ENCODE results near the gene WDR17.
A peak's percentile ranks its signal among the peaks of the same experiment; 100 is the strongest.

The WDR17 gene

DNA sequence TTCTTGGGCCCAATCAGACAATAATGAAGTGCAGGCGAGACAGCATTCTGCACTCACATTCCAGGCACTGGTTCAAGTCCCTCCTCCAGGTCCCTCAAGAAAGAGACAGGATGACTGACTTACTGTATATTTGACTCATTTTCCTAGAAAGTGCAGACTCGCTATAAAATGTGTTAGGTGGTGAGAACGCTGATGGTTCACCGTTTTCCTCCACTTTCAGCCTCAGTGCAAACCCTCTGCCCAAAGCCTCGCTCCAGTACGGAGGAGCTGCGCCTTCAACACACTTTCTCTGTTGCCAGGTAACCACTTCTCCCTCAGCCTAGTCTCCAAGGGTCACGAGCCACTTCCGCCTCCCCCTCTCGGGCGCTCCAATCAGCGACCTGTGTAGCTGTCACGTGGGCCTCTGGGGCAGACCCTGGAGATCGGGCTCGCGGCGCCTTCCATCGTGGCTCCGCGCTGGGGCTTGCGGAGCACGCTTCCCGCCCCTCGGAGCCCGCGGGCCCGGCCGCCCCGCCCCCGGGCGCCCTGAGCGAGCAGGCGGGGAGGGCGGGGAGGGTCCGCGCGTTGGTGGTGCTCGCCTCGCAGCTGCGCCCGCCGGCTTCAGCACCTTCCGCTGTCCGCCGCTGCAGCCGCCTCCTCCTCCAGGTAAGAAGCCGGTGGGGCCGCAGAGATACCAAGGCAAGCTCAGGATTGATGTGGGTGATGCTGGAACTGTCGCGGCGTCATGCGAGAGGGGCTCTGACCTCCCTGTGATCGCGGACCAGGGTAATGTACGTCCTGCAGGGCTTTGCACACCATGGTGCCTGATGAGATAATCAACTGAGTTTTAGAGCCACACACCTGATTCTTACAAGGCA, at the start of gene WDR17:
Gene WDR17 (plus strand): TSS at position 407 of the 857 bp plus-strand sequence. CDS start 45,740 bp downstream, outside the sequence.
- peak; percentile 86 for DNase-seq

GRCh38 chr4:176016601-176017000, 49.0 kb upstream of the WDR17 start:
- no peak for DNase-seq

- DNase-seq: no peak
These were observed 45.1 kb upstream of the WDR17 start for GRCh38 chr4:176020481-176021085.

- DNase-seq: no peak
These were observed 35.2 kb upstream of the WDR17 start for GRCh38 chr4:176030391-176030790.

DNA sequence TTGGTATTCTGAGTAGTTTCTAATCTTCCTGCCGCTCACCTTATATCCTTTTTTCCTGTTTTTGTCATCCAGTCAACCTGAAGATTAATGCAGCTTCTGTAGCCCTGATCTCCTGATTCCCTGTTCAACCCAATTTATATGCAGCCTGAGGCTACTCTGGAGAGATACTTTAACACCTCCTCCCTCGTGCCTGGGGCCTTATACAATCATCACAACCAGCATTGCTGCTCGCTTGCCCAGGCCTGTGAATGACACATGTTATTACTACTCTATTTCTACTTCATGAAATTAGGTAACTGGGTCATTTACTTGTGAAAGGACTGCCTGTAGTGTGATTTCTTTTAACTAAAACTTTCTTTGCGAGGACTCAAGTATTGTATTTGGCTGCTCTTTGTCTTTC, 33.7 kb upstream of the WDR17 start:
- no peak for DNase-seq

DNA sequence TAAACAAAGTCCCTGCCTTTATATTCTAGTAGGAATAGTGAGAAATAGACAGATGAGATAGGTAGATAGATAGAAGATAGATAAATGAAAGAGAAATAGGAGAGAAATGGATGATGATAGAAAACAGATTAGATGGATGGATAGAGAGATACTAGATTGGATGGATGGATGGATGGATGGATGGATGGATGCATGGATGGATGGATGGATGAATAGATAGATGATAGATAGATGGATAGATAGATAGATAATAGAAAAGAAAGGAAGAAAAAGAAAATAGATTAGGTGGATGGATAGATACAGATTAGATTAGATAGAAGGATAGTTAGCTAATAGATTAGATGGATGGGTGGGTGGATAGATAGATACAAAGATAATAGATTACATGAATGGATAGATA, 33.2 kb upstream of the WDR17 start:
- no peak for DNase-seq

DNA sequence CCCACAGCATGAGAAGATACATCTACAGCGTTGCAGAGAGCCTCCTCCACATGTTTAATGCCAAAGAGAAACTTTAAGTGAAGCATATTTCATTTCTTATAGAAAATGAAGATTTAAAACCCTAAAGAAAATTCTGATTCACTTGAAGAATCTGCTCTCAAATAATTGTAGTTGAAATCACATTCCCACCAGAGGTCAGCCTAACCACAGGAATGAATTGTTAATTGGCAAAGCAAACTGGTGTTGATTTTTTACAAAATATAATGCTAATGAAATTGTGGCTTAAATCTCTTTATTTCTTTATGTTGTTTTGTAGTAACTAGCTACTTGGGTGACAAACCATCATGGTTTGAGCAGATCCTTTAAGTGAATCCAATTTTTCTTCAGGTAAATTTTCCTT, 31.1 kb upstream of the WDR17 start:
- peak; percentile 12 for DNase-seq

- DNase-seq: no peak
These were observed 30.7 kb upstream of the WDR17 start for GRCh38 chr4:176034936-176035335.

DNA sequence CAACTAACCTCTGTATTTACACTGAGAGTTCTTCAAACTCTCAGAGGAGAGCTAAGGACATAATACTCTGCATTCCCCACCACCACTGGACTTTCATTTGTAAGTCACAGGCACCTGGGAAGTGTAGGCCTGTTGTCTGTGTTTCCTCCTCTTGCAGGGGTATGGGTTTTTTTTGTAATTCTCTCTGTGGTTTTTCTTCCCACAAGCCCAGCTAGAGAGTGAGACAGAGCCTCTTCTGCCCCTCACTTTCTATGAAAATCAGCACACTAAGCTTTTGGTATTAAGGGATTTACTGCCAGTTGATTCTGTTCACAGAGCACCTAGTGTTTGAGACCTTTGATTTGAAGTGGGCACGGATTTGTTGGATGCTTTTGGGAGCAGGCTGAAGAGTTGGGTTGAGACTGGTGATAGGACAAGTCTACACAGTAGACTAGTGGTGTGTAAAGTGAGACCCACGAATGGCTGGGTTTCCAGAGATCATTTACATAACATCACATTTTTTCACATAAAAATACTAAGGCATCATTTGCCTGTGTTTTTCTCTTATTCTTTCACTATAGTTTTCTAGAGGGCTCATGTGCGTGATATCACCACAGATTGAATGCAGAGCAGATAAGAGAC, 28.9 kb upstream of the WDR17 start:
- no peak for DNase-seq

- DNase-seq: no peak
These were observed 26.9 kb upstream of the WDR17 start for GRCh38 chr4:176038789-176039188.

GRCh38 chr4:176042195-176042594, 23.4 kb upstream of the WDR17 start:
- no peak for DNase-seq

DNA sequence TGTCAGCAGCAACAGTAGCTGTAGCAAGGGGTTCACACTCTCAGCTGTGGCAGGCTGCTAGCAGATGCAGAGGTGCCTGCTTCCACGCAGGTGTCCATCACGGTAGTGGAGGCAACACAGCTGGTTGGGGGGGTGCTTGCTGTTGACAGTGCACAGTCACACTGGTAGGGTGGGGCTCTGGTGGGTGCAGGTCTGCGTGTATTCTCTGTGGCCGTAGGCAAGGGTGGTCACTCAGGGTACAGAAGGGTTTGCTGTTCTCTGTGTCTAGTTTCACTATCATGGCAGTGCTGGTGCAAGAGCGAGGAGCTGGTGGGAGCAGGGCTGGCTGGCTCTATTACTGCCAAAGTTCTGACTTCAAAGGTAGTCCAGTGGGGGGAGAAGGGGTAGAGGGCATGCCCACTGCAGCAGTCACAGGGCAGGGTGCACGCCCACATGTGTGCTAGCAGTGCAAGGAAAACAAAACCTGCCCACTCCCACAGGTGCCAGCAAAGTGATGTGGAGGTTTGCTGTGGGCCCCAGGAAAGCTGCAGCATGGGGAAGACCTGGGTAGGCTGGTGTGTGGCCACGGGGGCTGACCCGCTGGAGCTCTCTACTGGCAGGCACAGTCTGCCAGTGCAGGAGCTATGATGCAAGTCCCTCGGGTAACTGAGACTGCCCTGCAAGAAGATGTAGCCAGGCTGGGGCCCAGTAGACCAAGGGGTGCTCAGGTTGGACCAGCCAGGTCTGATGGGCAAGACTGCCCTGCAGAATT, 21.6 kb upstream of the WDR17 start:
- DNase-seq: no peak

GRCh38 chr4:176044589-176044951, 21.1 kb upstream of the WDR17 start:
- DNase-seq: no peak

DNA sequence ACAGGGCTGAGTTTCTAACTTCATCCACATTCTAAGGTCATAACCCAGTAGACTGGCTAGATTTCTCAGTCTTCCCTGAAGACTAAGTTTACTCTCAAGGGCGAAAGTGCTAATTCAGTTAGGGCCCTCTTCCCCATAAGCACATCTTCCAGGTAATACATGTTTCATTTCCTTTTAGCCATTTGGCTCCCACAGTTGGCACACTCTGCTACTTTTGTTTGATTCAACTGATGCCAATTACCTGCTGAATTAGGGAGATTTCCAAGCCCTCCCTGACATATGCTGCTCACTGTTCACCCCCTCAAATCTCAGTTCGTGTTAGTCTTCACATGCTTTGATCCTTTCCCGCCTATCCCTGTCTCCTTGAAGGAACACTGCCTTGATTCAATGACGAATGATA, 17.0 kb upstream of the WDR17 start:
- no peak for DNase-seq

- no peak for DNase-seq
These were observed 12.9 kb upstream of the WDR17 start for GRCh38 chr4:176052744-176053143.

GRCh38 chr4:176053785-176054184, 11.9 kb upstream of the WDR17 start:
- DNase-seq: no peak

DNA sequence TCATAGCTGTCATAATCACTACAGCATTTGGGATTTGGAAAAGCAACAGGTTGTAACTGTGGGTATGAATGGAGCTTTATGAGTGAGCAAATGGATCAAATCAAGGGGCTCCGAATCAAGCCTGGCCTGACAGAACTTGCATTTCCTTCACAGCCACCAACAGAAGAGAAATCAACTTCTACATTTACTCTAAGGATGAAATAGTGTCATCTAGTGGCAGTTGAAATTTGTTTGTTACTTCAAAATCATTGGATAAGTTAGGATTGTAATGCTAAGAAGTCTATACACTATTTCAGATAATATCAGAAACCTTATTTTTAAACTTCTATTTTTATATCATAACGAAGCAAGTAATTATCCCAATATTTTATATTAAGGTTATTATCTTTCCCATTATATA, 10.7 kb upstream of the WDR17 start:
- no peak for DNase-seq

- DNase-seq: no peak
These were observed 1.9 kb upstream of the WDR17 start for GRCh38 chr4:176063718-176064117.

- DNase-seq: no peak
These were observed 1.1 kb upstream of the WDR17 start for GRCh38 chr4:176064539-176064938.

DNA sequence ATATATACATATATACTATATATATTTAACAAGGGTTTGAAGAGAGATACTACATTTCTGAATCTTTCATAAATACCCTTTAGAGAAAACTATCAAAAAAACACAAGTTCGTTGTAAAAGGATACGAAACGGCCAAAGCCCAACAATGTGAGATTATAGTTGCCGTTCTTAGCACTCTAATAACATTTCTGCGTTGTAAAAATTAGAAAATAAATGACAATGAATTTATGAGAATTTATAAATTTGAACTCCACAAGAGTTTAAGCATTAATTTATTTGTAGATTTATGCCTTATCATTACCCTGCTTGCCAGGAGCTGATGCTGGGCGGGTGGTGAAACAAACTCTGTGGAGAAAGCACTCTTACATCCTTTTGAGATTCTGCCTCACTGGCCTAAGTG, 1.1 kb downstream of the WDR17 start:
- DNase-seq: no peak

- no peak for DNase-seq
These were observed 11.9 kb downstream of the WDR17 start for GRCh38 chr4:176077561-176077960.

DNA sequence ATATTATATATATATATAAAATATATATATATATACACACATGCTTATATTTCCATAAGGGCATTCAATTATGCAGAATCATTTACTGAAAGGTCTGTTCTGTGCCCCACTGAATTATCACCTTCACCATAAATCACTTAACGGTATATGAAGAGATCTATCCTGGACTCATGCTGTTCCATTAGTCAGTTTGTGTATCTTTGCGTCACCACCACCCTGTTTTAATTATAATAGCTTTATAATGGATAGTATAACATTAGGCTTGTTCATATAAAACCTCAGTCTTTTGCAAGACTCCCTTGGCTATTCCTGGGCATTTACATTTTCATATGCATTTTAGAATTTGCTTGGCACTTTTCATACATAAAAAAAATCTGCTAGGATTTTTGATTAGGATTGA, 19.1 kb downstream of the WDR17 start:
- DNase-seq: no peak

- no peak for DNase-seq
These were observed 24.5 kb downstream of the WDR17 start for GRCh38 chr4:176090115-176090514.

- DNase-seq: no peak
These were observed 33.7 kb downstream of the WDR17 start for GRCh38 chr4:176099314-176099713.
